GM21737 (cell line): ENCODE data around the gene ERBB4.

ENCODE experiments used
- ATAC-seq: cut with Tn5 transposase; IDR thresholded peaks from one replicate; pipeline ENCODE4 v1.9.1; 2021; ENCODE audit warnings: mild to moderate bottlenecking, moderate library complexity; ENCODE audit not compliant: unreplicated experiment

ERBB4 gene

DNA sequence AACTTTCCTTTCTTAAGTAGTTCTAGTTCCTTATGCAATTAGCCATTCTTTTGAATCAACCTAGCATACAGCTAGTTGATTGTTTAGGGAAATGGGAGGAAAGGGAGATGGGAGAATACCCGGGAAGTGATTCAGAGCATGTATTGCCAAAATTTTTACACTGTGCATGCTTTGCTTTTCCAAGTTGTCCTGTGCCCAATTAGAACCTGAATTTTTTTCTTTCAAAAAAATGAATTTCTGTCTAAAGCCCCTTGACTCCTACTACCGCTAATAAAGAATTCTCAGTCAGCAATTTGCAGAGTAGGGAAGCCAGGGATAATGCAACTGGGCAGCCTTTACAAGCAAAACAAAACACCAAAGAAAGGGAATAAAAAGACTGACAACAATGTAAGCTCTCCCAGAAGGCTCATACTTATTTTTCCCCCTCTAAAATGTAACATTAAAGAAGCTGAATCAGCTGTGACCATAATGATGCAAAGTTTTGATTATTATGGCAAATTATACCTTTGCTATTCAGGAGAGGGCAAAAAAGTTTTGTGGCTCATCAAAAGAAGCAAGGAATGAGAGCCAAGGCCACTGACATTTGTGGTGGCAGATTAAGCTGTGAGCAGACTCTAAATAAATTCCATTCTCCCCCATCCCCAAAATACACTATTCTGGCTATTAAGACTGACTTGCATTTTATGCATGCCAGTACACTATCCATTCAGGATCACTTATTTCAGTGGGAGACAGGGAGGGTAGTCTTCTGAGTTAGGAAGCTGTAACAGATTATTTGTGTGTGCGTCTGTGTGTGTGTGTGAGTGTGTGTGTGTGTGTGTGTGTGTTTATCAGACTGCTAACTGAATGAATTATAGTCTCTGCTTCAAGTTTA lies 174.3 kb downstream of the ERBB4 start:
- no peak for ATAC-seq

DNA sequence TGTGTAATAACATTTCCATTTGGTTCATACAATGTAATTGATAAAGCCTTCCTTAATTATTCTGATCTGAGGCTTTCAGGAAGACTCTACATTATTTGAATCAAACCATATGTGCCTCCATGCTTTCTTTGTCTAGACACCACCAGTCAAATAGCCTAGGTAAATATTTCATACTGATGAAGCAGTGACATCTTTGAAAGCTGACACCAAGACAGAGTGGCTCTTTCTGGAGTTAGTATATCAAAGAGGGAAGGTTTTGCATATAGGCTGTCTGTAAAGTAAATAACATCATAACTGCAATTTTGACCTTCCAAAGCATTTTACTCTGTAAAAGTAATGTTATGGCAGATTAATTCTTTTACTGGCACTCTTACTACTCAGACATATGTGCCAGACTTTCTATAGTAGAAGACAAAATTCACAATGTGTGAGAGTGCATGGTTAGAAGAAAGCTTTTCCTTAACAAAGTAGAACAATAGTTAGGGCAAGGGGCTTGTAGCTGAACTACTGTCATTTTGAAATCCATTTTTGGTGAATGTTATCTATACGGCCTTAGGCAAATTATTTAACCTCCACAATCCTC lies 177.3 kb downstream of the ERBB4 start:
- no peak for ATAC-seq

DNA sequence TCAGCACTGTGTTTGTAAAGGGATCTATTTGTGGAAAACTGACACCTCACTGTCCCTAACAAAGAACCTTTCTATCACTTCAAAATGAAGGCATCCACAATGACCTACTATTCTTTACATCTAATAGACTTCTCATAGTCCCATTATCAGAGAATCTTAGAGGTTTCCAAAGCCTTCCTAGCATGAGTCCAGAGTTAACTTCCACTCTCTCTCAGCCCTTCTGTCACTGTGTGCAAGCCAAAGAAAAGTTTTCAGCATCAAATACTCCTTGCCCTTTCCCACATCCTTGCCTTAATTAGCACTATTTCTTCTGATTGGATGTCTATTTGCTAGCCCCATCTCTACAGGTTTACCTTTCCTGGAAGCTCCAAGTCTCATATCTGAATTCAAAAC lies 178.5 kb downstream of the ERBB4 start:
- no peak for ATAC-seq

DNA sequence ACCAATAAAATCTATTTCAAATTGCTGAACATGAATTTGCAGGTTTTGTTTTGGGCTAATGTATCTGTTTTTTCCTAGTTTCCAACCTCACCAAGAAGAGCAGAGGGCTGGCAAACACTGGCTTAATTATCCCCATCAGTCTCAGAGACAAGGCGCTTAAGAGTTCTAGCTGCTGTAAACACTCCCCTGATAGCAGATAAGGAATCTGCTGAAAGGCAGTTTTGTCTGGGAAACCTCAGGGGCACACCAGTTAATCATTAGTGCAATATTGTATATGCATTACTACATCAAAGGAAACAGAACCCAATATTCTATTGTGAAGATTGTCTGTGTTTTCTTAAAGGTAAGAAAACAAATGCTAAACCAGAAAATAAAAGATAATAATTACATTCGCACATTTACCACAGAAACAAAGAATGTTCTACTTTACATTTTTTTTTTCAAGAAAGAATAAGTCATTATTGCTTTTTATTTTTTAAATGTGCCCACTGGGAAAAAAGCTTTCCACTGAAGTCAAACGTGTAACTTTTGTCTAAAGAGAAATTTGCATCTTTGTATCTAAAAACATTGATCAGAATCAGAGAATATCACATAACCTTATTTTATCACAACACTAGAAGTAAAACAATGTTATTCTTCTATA lies 179.1 kb downstream of the ERBB4 start:
- no peak for ATAC-seq

DNA sequence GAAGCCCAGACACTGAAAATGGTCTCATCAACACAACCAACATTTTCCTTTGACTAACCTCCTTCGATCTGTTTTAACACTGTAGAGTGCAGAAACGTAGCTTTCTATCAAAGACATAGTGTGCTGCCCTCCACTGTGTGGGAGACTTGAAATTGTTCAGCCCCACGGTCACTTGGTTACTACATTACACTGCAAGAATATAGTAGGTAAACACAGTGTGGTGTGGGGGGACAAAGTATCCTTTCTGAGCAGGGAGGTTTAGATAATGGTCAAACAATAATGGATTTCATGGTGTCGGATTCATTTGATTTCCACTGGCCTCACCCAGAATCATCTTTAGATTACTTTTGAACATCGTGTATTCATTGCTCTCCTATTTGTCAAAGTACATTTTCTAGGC lies 181.0 kb downstream of the ERBB4 start:
- ATAC-seq: no peak

DNA sequence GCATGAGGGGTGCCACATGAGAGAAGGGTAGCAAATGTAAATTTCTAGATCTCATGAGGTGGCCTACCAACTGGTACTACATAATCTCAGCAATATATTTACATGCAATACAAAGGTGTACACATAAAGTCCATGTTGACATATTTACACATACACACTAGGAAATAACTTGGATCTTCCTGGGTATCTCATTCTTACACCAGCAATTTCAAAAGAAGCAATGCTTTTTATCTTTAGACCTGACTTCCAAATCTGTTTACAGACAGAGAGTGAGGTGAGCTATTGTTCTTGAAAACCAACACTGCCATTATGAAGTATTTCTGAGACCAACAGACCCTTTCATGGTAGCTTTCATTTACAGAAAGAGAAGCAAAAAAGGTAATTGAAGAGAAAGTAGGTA lies 184.2 kb downstream of the ERBB4 start:
- ATAC-seq: no peak

DNA sequence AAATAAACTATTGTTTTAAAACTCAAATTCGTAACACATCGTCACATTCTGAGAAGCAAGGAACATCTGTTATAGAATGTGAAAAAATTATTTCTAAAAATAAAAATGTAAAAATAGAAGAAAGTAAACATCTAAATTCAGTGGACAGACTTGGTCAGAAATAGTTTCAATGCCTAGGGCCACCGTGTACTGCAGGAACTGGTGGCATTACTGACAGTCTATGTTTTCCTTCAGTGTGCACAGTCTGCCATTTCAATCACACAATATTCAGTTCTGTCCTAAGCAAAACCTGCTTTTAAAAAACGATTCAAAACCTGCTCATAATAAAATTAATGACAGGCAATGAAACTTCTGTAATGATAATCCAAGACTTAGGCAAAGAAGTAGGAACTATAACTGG lies 190.1 kb downstream of the ERBB4 start:
- ATAC-seq: no peak

DNA sequence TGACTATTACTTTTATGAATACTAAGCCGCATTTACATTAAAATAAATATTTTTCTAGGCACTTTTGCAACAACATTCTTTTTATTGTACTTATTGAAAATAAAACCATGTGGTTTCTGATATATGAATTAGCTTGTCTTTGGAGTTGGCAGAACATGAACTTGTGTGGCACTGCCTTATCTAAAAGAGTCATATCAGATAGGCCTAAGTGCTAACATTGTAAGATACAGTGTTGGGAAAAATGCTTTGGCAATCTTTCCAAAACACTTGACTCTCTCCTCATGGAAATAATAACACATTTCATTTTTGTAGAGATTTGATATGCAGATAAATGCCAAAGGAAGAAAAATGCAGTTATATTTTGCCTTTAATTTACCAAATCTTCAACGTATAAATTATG lies 191.7 kb downstream of the ERBB4 start:
- no peak for ATAC-seq

DNA sequence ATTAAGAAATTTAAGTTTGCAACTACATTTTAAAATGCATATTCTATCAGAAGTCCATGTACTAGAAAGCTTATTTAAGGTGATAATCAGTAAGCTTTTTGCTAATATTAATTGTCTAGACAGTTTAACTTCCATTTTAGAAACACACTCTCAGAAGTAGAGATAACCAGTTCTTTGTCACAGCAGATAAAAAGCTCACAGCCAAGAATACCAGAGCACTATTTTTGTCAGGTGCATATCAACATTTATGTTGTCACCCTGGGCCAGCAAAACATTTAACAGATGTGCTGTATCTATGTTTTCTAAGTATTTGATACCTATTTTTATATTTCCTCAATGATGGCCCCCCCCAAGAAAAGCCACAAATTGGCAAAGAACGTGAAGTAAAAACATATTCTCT lies 192.6 kb downstream of the ERBB4 start:
- ATAC-seq: no peak

DNA sequence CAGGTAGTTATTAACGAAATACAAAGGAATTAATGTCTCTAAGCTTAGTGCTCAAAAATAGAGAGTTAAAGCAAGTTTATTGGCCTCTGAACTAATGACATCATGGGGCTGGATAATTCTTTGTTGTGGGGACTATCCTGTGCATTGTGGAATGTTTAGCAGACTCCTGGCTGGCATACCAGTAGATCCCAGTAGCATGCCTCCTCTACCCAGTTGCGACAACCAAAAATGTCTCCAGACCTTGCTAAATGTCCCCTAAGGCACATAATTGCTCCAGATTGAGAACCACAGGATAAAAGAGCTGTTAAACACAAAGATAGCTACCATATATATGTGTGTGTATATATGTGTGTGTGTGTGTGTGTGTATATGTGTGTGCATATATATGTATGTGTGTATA lies 194.5 kb downstream of the ERBB4 start:
- no peak for ATAC-seq

DNA sequence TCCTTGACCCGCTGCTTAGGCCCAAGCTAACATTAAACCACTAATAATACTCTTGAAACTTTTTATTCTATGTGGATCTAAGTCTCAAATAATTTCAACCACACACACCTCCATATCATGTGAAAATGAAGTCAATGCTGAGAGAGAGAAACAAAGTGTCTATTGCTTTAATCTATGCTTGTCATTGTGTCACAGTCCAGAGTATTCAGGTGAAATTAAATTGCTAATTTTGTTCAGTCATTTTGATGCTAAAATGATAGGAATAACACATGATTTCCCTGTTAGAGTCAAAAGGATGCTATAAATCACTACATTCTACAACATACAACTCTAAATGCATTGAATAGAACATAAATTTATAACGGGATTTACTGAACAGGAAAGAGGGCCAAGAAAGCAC lies 195.4 kb downstream of the ERBB4 start:
- no peak for ATAC-seq

DNA sequence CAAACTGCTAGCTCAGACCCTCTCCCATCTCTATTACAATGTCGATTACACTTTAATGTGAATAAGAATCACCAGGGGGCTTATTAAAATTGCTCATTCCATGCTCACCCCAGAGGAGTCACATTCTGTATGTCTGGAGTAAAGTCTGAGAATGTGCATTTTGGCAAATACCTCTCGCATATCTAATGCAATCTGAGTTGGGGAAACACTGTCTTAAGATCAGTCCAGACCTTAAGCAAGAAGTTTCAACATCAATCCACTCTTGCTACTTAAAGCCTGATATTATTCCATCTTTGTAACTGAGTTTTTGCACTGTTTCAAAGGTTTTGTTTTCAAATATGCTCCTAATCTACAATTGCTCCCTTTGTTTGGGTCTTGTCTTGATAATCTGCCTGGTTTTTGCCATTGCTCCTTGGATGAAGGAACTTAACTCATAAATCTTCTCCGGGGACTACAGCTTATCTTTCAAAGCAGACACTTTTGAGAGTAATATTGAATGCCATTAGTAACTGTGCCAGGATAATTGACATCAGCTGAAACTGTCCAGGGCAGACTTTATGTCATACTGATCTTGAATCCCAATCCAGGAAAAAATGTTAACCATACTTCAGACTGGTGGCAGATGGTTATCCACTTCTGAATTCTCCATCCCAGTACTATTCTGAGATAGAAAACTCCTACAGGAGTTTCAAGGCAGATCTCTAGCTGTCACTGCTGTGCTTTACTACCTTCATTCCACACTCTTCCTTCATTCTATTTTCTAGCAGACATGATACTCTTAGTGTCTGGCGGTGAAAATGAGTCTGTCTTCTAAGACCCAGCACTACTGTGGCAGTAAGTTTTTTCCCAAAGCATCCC lies 200.9 kb downstream of the ERBB4 start:
- no peak for ATAC-seq

DNA sequence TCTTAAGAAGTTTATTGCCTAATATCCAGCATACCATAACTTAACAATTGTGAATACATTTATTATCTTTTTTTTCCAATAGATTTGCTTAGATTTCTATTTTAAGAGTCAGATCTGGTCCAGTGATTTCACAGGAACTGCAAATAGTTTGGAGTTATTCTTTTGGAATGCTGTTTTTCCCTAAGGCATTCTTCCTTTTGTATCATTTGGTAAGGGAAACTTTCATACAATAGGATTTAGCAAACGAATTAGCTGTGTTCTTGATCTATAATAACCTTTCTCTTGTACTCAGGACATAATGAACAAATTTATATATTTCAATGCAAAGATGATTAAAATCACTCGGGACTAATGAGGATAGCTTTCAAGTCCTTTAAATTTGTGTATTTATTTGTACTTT lies 201.6 kb downstream of the ERBB4 start:
- no peak for ATAC-seq

DNA sequence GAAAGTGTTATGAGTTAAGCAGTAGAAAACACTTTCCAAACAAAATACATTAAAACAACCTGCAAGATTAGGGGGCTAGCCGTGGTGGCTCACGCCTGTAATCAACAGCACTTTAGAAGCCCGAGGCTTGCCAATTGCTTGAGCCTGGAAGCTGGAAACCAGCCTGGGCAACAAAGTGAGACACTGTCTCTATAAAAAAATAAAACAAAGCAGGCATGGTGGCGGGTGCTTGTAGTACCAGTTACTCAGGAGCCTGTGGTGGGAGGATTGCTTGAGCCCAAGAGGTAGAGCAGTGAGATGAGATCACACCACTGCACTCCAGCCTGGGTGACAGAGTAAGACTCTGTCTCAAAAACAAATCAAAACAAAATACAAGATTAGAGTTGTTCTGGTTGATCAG lies 208.3 kb downstream of the ERBB4 start:
- ATAC-seq: no peak

DNA sequence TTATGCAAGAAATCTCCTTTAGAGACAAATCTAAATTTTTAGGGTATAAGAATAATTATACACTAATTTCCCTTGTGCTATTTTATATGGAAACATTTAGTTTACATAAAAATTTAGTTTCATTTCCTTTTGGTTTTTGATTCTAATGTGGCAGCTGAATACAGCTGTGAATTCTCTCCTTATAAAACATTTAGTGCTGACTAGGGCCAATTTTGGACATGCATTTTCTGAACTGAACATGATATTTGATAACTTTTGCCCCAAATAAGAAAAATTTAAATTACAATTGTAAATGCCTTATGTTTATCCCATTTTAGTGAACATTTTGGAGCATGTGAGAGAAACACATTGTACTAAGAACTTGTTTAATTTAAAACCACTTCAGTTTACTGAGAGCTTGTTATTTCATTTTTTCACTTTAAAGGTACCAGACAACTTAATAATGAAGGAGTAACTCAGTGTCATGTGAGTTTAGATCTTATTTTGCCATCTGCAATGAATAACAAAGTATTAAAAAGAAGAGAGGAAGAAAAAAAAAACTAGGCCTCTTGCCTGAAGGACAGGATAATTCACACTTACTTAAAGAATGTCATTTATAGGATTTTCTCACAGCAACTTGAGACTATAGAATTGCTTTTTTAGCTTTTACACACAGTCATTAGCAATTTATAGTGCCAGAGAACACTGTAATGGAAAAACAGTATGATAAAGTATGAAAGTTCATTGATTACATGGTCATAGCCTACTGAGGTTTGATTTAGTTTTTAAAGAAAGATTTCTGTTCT lies 209.7 kb downstream of the ERBB4 start:
- no peak for ATAC-seq

DNA sequence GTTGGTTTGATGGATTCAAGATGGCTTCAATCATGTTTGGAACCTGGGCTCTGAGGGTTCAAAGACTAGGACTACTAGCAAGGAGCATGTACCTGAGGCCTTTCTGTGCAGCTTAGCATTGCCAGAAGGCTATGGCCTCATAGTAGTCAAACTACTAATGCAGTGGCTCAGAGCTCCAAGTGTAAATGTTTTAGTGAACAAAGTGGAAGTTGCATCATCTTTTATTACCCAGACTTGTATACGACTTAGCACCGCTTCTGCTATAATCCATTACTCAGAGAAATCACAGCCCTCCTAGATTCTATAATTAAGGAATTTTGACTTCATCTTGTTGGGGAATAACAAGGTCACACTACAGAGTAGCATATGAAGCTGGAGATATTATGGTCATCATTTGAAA lies 210.5 kb downstream of the ERBB4 start:
- no peak for ATAC-seq

DNA sequence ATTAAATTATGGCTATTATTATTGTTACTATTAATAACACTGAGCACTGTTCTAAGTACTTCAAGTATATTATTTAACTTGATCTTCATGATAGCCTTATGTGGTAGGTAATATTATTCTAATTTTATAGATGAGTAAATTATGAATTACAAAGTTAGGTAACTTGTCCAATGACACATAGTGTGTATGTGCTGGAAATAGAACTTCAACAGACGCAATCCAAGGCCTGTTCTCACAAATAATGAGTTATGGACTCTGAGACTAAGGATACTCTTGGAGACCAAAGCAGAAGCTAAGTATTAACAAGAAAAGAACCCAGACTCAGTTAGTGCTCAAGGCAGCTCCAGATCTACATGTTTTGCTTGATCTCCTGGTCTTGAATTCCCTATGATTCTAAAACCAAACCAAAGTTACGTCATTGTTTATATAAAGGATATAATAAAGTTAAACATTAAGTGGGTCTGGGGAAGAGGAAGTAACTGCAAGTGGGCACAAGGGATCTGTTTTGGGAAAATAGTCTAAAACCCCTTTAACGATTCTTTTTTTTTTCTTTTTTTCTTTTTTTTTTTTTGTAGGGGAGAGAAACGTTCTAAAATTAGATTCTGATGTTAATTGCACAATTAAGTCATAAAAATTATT lies 211.3 kb downstream of the ERBB4 start:
- ATAC-seq: no peak

DNA sequence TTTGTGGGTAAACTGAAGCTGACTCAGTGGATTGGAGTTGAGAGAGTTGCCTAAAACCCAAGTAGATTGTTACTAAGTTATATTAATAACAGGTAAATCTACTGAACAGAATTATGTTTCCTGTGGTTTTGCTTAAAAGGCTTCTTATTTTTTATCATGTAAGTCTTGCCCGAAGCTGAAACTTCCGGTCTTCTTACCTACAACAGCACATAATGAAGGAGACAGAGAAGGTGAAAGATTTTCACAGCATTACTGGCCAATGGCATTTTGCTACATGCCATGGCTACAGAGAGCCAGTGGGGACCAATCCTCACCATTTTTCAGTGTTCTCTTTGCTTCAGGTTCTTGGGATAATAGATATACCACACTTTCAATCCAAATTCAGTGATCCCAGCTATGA lies 220.0 kb downstream of the ERBB4 start:
- ATAC-seq: no peak

DNA sequence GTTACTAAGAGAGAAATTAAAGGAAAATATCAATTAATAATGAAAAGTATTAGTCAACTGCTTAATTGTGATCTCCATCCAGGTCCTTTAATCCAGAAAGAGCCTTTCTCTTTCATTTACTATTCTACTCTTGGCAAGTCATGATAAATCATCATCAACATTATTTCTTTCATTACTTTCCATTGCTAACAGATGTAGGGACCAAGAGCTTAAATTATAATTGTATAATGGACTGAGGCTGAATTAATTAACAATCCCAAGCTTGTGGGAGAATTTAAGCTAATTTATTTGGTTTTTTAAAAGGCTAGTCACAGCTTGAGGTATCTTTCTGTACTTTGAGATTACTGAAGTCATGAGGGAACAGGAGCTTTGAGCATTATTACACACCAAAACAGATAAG lies 223.9 kb downstream of the ERBB4 start:
- ATAC-seq: no peak

DNA sequence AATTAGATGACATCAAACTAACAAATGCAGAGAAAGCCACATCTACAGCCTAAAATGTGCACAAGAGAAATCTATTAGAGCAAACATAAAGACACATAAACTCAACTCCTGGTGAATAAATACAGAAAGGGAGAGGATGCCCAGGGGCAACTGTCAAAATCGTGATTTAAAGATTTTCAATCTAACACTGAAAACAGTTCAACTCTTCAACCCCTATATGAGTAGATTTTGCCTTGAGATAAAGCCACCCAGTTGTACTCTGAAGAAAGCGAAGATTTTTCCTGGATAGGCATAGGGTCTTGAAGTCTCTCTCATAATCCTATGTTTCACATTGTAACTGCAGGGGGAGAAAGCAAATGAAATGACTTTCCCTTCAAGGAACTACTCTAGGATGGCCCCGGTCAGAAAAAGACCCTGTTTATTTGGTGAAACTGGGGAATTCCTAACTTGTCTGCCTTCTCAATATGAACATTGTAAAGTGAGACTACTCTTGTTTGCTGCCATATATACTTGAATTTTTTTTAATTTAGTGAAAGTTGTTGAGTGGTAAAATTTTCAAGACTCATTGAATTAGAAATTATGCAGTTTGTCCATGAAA lies 226.7 kb downstream of the ERBB4 start:
- no peak for ATAC-seq
